Measurements from ENCODE around the gene DDB1. TPM values are rescaled to one million over a fixed set of nuclear protein-coding genes. Genes with fewer than 3 reads are reported as not detected.

DDB1 gene
- total RNA-seq, 4 donors from 2014 or later: 102 to 164 (median 118) TPM

GRCh38 chr11:61309141-61309540, 23.8 kb downstream of the DDB1 start:
- DNase-seq (ENCODE audit: extremely low spot score): no peak
- TF ChIP-seq POLR2A (IDR thresholded peaks at IDR 0.05; ENCODE audit: low read depth) (no peak), CTCF (IDR thresholded peaks at IDR 0.05) (no peak), EP300 (IDR thresholded peaks at IDR 0.05) (no peak), POLR2AphosphoS5 (IDR thresholded peaks at IDR 0.05) (no peak)
- H3K4me3 ChIP-seq: no peak overlapping the region
- intact Hi-C loops (cut with DNase I): no loop called here
- 87% methylated on average over 4 of the region's 4 CpGs for WGBS
- no peaks in the 10 kb centered on the region for H3K9me3 ChIP-seq
- H3K27me3 ChIP-seq: no peaks in the 10 kb centered on the region
- H3K4me1 ChIP-seq: no peaks in the 10 kb centered on the region
- no peak overlapping the region for H3K27ac ChIP-seq (replicated peaks in 1 of 4)
- peaks cover 94 to 100% (median 100%) of the 10 kb centered on the region in 4 donors for H3K36me3 ChIP-seq

- H3K4me3 ChIP-seq: no peak overlapping the region
- no peaks in the 10 kb centered on the region for H3K4me1 ChIP-seq
- intact Hi-C loops (cut with DNase I): no loop called here
- WGBS: 31% methylated on average over 1 of the region's 1 CpG
- H3K36me3 ChIP-seq: peaks cover 93 to 100% (median 100%) of the 10 kb centered on the region in 4 donors
- H3K27ac ChIP-seq (replicated peaks in 1 of 4): no peak overlapping the region
- H3K27me3 ChIP-seq: no peaks in the 10 kb centered on the region
- no peak for DNase-seq (ENCODE audit: extremely low spot score)
- TF ChIP-seq CTCF (IDR thresholded peaks at IDR 0.05): no peak
- no peak for TF ChIP-seq EP300 (IDR thresholded peaks at IDR 0.05)
- no peaks in the 10 kb centered on the region for H3K9me3 ChIP-seq
Observed at GRCh38 chr11:61307354-61307753, 25.6 kb downstream of the DDB1 start.

DNA sequence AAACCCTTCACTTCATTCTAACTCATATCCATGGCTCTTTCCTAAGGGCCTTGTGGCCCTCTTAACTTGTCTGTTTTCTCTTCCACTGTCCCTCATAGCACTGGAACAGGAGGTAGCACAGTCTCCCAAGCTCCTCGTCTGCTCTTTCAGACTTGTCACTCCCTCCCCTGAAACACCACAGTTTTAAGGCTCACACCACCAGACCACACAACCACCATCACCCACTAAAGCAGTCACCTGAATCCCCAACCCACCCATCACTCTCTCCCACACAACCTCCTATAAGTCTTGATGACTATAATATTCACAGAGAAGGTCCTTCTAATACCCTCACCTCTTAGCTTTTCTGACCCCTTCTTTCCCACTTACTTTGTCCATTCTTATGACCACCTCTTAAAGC, 26.7 kb downstream of the DDB1 start:
- DNase-seq (ENCODE audit: extremely low spot score): no peak
- 81% methylated on average over 1 of the region's 1 CpG for WGBS
- no peak overlapping the region for H3K27ac ChIP-seq (replicated peaks in 1 of 4)
- TF ChIP-seq CTCF (IDR thresholded peaks at IDR 0.05) (no peak), POLR2AphosphoS5 (IDR thresholded peaks at IDR 0.05) (no peak)
- H3K9me3 ChIP-seq: no peaks in the 10 kb centered on the region
- H3K27me3 ChIP-seq: no peaks in the 10 kb centered on the region
- no peaks in the 10 kb centered on the region for H3K4me1 ChIP-seq
- peaks cover 93 to 100% (median 100%) of the 10 kb centered on the region in 4 donors for H3K36me3 ChIP-seq
- intact Hi-C loops (cut with DNase I): no loop called here
- no peak overlapping the region for H3K4me3 ChIP-seq

DNA sequence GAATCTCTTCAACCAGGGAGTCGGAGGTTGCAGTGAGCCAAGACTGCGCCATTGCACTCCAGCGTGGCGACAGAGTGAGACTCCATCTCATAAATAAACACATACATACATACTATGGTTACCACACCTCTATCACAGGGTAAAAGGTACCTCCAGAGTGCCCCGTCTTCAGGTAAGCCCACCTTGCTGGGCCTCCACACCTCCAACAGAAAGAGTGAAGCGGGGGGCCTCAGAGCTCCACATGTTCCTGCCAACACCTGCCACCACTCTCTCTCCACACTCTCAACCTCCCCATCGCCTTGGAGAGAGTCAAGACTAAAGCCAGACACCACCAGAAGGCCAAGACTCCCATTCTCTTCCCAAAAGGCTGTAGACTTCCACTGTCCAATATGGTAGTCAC, 27.5 kb downstream of the DDB1 start:
- TF ChIP-seq POLR2A (IDR thresholded peaks at IDR 0.05; ENCODE audit: low read depth) (no peak), EP300 (IDR thresholded peaks at IDR 0.05) (no peak), POLR2AphosphoS5 (IDR thresholded peaks at IDR 0.05) (no peak), CTCF (IDR thresholded peaks at IDR 0.05) (no peak)
- intact Hi-C loops (cut with DNase I): no loop called here
- H3K27ac ChIP-seq (replicated peaks in 1 of 4): no peak overlapping the region
- no peak overlapping the region for H3K4me3 ChIP-seq
- H3K9me3 ChIP-seq: no peaks in the 10 kb centered on the region
- WGBS: 98% methylated on average over 7 of the region's 7 CpGs
- H3K36me3 ChIP-seq: peaks cover 93 to 100% (median 100%) of the 10 kb centered on the region in 4 donors
- no peak for DNase-seq (ENCODE audit: extremely low spot score)
- H3K4me1 ChIP-seq: no peaks in the 10 kb centered on the region
- no peaks in the 10 kb centered on the region for H3K27me3 ChIP-seq

- Histone ChIP-seq H3K36me3 (peaks cover 84 to 100% (median 99%) of the 10 kb centered on the region in 4 donors), H3K4me1 (peaks cover 0 to under 1% (median 0%) of the 10 kb centered on the region in 4 donors), H3K27ac (replicated peaks in 1 of 4) (no peak overlapping the region), H3K27me3 (no peaks in the 10 kb centered on the region), H3K9me3 (no peaks in the 10 kb centered on the region), H3K4me3 (no peak overlapping the region)
- TF ChIP-seq EP300 (IDR thresholded peaks at IDR 0.05) (no peak), CTCF (IDR thresholded peaks at IDR 0.05) (no peak), POLR2AphosphoS5 (IDR thresholded peaks at IDR 0.05) (no peak), POLR2A (IDR thresholded peaks at IDR 0.05; ENCODE audit: low read depth) (no peak)
- intact Hi-C loops (cut with DNase I): no loop called here
- 94% methylated on average over 9 of the region's 9 CpGs for WGBS
- DNase-seq (ENCODE audit: extremely low spot score): no peak
Observed at GRCh38 chr11:61303725-61304124, 29.2 kb downstream of the DDB1 start.

All from esophagus muscularis mucosa (tissue), 4 donors.